Measurements from ENCODE around the gene GALNS. TPM values are rescaled to one million over a fixed set of nuclear protein-coding genes. Genes with fewer than 3 reads are reported as not detected.

GALNS gene
- total and polyA plus RNA-seq, 2 experiments from 2014 or later, result 19.6 to 53.5 TPM

DNA sequence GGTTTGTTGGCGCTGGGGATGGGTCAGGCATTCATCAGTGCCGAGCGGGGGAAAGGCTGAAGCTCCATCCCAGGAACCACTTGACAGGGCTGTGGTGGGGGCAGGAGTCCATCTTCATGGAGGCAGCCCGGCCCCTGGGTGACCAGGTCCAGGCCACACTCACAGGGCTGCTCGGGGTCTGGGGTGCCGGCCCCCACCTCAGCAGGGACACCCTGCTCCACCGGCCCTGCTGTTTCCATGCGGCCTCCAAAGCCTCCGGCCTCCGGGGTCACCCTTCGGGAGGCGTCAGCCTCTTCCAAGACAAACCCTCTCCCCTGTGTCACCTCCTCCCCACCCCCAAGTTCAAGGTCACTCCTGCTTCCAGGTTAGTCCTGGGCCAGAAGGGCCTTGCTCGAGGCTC, 22.1 kb downstream of the GALNS start:
- Histone ChIP-seq H3K27me3 (no peaks in the 10 kb centered on the region), H3K4me1 (ENCODE audit: insufficient read depth) (no peaks in the 10 kb centered on the region), H3K27ac (no peak overlapping the region), H3K36me3 (replicated peaks; ENCODE audit: insufficient read depth, low read depth) (no peaks in the 10 kb centered on the region), H3K9me3 (ENCODE audit: low read depth) (no peaks in the 10 kb centered on the region), H3K79me2 (no peaks in the 10 kb centered on the region), H3K4me3 (no peak overlapping the region), H3K4me2 (no peak overlapping the region), H4K20me1 (ENCODE audit: insufficient read depth, poor library complexity, severe bottlenecking) (no peaks in the 10 kb centered on the region), H2AFZ (no peak overlapping the region), H3K9me2 (replicated peaks; ENCODE audit: insufficient read depth) (no peaks in the 10 kb centered on the region)
- DNase-seq (ENCODE audit: low spot score), result no peak
- 98% methylated on average over 13 of the region's 13 CpGs for WGBS (ENCODE audit: low lambda C conversion rate, missing lambda C conversion rate)
- TF ChIP-seq, protein P1, sequence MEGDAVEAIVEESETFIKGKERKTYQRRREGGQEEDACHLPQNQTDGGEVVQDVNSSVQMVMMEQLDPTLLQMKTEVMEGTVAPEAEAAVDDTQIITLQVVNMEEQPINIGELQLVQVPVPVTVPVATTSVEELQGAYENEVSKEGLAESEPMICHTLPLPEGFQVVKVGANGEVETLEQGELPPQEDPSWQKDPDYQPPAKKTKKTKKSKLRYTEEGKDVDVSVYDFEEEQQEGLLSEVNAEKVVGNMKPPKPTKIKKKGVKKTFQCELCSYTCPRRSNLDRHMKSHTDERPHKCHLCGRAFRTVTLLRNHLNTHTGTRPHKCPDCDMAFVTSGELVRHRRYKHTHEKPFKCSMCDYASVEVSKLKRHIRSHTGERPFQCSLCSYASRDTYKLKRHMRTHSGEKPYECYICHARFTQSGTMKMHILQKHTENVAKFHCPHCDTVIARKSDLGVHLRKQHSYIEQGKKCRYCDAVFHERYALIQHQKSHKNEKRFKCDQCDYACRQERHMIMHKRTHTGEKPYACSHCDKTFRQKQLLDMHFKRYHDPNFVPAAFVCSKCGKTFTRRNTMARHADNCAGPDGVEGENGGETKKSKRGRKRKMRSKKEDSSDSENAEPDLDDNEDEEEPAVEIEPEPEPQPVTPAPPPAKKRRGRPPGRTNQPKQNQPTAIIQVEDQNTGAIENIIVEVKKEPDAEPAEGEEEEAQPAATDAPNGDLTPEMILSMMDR (IDR thresholded peaks at IDR 0.05; ENCODE audit: poor library complexity), result no peak
- TF ChIP-seq EZH2phosphoT487 (IDR thresholded peaks at IDR 0.05; ENCODE audit: low read depth, severe bottlenecking, unreplicated experiment) (no peak), EZH2 (IDR thresholded peaks at IDR 0.05; ENCODE audit: borderline replicate concordance) (no peak)

DNA sequence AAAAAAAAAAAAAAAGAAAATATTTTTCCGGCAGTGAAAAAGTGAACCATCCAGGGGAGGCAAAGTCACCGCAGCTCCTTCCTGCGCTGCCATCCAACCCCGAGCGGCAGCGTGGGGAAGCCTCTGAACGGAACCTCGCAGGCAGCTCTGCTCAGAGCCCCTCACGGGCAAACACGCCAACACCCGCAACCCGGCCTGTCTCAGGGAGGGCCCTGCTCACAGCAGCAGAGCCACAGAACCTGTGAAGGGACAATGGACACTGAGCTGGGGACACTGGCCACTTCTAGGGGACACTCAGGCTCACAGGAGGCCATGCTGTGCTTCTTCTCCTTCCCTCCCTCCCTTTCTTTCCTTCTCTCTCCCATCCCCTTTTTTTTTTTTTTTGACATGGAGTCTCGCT, 23.7 kb downstream of the GALNS start:
- H3K27me3 ChIP-seq, result no peaks in the 10 kb centered on the region
- peaks cover 4% of the 10 kb centered on the region for H3K4me1 ChIP-seq (ENCODE audit: insufficient read depth)
- TF ChIP-seq EZH2 (IDR thresholded peaks at IDR 0.05; ENCODE audit: borderline replicate concordance), result no peak
- no peak for TF ChIP-seq EZH2phosphoT487 (IDR thresholded peaks at IDR 0.05; ENCODE audit: low read depth, severe bottlenecking, unreplicated experiment)
- TF ChIP-seq, protein P1 (IDR thresholded peaks at IDR 0.05; ENCODE audit: poor library complexity), result no peak
- H4K20me1 ChIP-seq (ENCODE audit: insufficient read depth, poor library complexity, severe bottlenecking), result no peaks in the 10 kb centered on the region
- no peak for DNase-seq (ENCODE audit: low spot score)
- WGBS (ENCODE audit: low lambda C conversion rate, missing lambda C conversion rate), result 96% methylated on average over 12 of the region's 13 CpGs
- no peaks in the 10 kb centered on the region for H3K36me3 ChIP-seq (replicated peaks; ENCODE audit: insufficient read depth, low read depth)
- H3K4me3 ChIP-seq, result no peak overlapping the region
- H3K9me3 ChIP-seq (ENCODE audit: low read depth), result no peaks in the 10 kb centered on the region
- no peak overlapping the region for H3K4me2 ChIP-seq
- H2AFZ ChIP-seq, result no peak overlapping the region
- H3K9me2 ChIP-seq (replicated peaks; ENCODE audit: insufficient read depth), result no peaks in the 10 kb centered on the region
- no peaks in the 10 kb centered on the region for H3K79me2 ChIP-seq
- H3K27ac ChIP-seq, result no peak overlapping the region

DNA sequence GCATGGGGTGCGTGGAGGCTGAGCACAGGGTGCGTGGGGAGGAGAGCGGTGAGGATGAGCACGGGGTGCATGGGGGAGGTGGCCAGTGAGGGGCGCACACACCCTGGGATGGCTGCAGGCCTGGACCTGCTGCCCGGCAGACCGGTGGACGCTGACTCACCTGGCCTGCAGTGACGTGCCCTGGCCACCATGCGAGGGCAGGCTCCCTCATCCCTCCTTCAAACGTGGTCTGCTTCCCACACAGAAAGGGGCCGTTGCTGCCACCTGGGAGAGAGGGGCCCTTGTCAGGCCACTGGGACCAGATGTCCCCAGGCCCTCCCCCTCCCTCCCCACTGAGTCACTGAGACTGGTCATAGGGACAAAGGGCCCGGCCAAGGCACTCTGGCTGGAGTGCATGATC, 24.9 kb downstream of the GALNS start:
- H3K9me3 ChIP-seq (ENCODE audit: low read depth), result no peaks in the 10 kb centered on the region
- no peaks in the 10 kb centered on the region for H4K20me1 ChIP-seq (ENCODE audit: insufficient read depth, poor library complexity, severe bottlenecking)
- H3K36me3 ChIP-seq (replicated peaks; ENCODE audit: insufficient read depth, low read depth), result no peaks in the 10 kb centered on the region
- no peaks in the 10 kb centered on the region for H3K79me2 ChIP-seq
- no peak for DNase-seq (ENCODE audit: low spot score)
- H2AFZ ChIP-seq, result no peak overlapping the region
- H3K27ac ChIP-seq, result no peak overlapping the region
- no peak for TF ChIP-seq EZH2phosphoT487 (IDR thresholded peaks at IDR 0.05; ENCODE audit: low read depth, severe bottlenecking, unreplicated experiment)
- no peak for TF ChIP-seq EZH2 (IDR thresholded peaks at IDR 0.05; ENCODE audit: borderline replicate concordance)
- TF ChIP-seq, protein P1 (IDR thresholded peaks at IDR 0.05; ENCODE audit: poor library complexity), result no peak
- H3K9me2 ChIP-seq (replicated peaks; ENCODE audit: insufficient read depth), result no peaks in the 10 kb centered on the region
- 66% methylated on average over 6 of the region's 13 CpGs for WGBS (ENCODE audit: low lambda C conversion rate, missing lambda C conversion rate)
- H3K27me3 ChIP-seq, result no peaks in the 10 kb centered on the region
- H3K4me2 ChIP-seq, result no peak overlapping the region
- peaks cover 4% of the 10 kb centered on the region for H3K4me1 ChIP-seq (ENCODE audit: insufficient read depth)
- H3K4me3 ChIP-seq, result no peak overlapping the region

DNA sequence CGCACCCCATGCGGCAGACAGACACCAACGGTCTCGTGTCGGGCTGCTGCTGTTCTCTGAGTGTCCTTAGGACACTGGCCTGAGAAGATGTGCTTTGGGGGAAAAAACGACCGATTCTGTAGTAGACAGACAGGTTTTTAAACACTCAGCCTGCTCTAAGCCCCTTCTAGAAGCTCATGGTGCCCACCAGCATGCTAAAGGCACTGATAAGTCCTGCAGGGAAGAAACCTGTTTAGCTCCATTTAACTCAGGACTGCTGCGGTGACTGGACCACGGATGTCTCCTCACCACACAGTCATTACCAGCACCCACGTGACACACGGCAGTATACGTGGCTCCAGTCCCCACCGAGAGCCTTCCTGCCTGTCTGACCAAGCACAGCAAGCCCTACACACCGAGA, 26.0 kb downstream of the GALNS start:
- no peak for DNase-seq (ENCODE audit: low spot score)

More for the DNA sequence above, 26.0 kb downstream of the GALNS start:
- Histone ChIP-seq H3K79me2 (no peaks in the 10 kb centered on the region), H3K27ac (peak overlapping the region; percentile 90), H3K27me3 (no peaks in the 10 kb centered on the region), H3K36me3 (replicated peaks; ENCODE audit: insufficient read depth, low read depth) (no peaks in the 10 kb centered on the region), H3K9me3 (ENCODE audit: low read depth) (no peaks in the 10 kb centered on the region), H3K4me2 (no peak overlapping the region), H3K9me2 (replicated peaks; ENCODE audit: insufficient read depth) (no peaks in the 10 kb centered on the region), H3K4me1 (ENCODE audit: insufficient read depth) (peaks cover 4% of the 10 kb centered on the region), H2AFZ (no peak overlapping the region), H4K20me1 (ENCODE audit: insufficient read depth, poor library complexity, severe bottlenecking) (no peaks in the 10 kb centered on the region), H3K4me3 (no peak overlapping the region)
- 92% methylated on average over 14 of the region's 14 CpGs for WGBS (ENCODE audit: low lambda C conversion rate, missing lambda C conversion rate)
- TF ChIP-seq EZH2phosphoT487 (IDR thresholded peaks at IDR 0.05; ENCODE audit: low read depth, severe bottlenecking, unreplicated experiment) (no peak), EZH2 (IDR thresholded peaks at IDR 0.05; ENCODE audit: borderline replicate concordance) (no peak)
- TF ChIP-seq, protein P1 (IDR thresholded peaks at IDR 0.05; ENCODE audit: poor library complexity), result no peak
